ENCODE results near the gene DNAJC1. TPM values are rescaled to one million over a fixed set of nuclear protein-coding genes. Genes with fewer than 3 reads are reported as not detected.

Gene DNAJC1
- total RNA-seq, 2 experiments from 2014 or later, result 16.8 to 19.3 TPM

GRCh38 chr10:21993360-21994001, 10.0 kb downstream of the DNAJC1 start:
- Mint-ChIP-seq H3K9me3 (no peaks in the 10 kb centered on the region), H3K4me3 (no peak overlapping the region), H3K27me3 (no peaks in the 10 kb centered on the region), H3K36me3 (ENCODE audit: low read depth) (no peaks in the 10 kb centered on the region), H3K4me1 (ENCODE audit: low read depth) (peaks cover 23% of the 10 kb centered on the region), H3K27ac (no peak overlapping the region)
- Histone ChIP-seq H3K27me3 (ENCODE audit: control insufficient read depth in 1 of 2, insufficient read depth in 2 of 2, low read length in 2 of 2) (no peaks in the 10 kb centered on the region), H3K4me3 (ENCODE audit: low read length) (no peak overlapping the region), H3K4me1 (ENCODE audit: insufficient read depth, low read length) (peaks cover 3% of the 10 kb centered on the region), H3K27ac (ENCODE audit: low read depth in 1 of 2, low read length in 2 of 2) (no peak overlapping the region), H3K9me3 (ENCODE audit: control insufficient read depth in 1 of 2, insufficient read depth in 1 of 2, low read length in 2 of 2) (no peaks in the 10 kb centered on the region), H3K36me3 (ENCODE audit: insufficient read depth, low read length) (no peaks in the 10 kb centered on the region)
- ATAC-seq (ENCODE audit: poor library complexity) (peak; percentile 59), DNase-seq (peak in 3 of 14 experiments; percentile 65 to 69 (median 67))
- POLR2A ChIA-PET, result interaction anchor here (0.7 to 1.6 kb wide), 5 partner anchors 10 to 503 kb away, joined by 3 to 15 read pairs (median 6); partner anchors contain the start of gene DNAJC1
- intact Hi-C loops (cut with DNase I, micrococcal nuclease), result loop anchor here (1.0 to 5.0 kb wide), 6 partner anchors 428 to 1075 kb away; no protein-coding TSS in a partner anchor
- CTCF ChIA-PET, result interaction anchor here (0.5 to 4.0 kb wide), 11 partner anchors 9 to 996 kb away, joined by 3 to 13 read pairs (median 4); partner anchors contain the start of gene DNAJC1
- peak; percentile 84 for TF ChIP-seq CTCF (IDR thresholded peaks at IDR 0.05)

DNA sequence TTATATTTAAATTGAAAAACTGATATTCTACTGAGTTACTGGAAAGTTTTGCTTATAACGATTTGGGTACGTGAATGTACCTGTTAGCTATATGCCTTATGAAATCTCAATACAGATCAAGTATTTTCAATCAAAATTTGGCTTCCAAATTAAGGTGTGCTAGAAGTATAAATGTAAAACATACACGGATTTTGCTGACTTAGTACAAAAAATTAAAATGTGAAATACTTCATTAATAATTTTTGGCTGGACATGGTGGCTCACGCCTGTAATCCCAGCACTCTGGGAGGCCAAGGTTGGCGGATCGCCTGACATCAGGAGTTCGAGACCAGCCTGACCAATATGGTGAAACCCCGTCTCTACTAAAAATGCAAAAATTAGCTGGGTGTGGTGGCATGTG, 11.7 kb downstream of the DNAJC1 start:
- ChIA-PET POLR2A (interaction anchor here (0.6 kb wide), 1 partner anchor 18 kb away, joined by 3 read pairs; no protein-coding TSS in a partner anchor), CTCF (interaction anchor here (4.0 kb wide), 1 partner anchor 496 kb away, joined by 13 read pairs; no protein-coding TSS in a partner anchor)
- peaks cover 3% of the 10 kb centered on the region for H3K4me1 ChIP-seq (ENCODE audit: insufficient read depth, low read length)
- no peak overlapping the region for H3K4me3 ChIP-seq (ENCODE audit: low read length)
- H3K36me3 Mint-ChIP-seq (ENCODE audit: low read depth), result no peaks in the 10 kb centered on the region
- no peak for TF ChIP-seq CTCF (IDR thresholded peaks at IDR 0.05)
- H3K4me3 Mint-ChIP-seq, result no peak overlapping the region
- DNase-seq (no peak), ATAC-seq (ENCODE audit: poor library complexity) (no peak)
- H3K9me3 Mint-ChIP-seq, result no peaks in the 10 kb centered on the region
- no peaks in the 10 kb centered on the region for H3K27me3 ChIP-seq (ENCODE audit: control insufficient read depth in 1 of 2, insufficient read depth in 2 of 2, low read length in 2 of 2)
- H3K27ac ChIP-seq (ENCODE audit: low read depth in 1 of 2, low read length in 2 of 2), result no peak overlapping the region
- intact Hi-C loops (cut with DNase I, micrococcal nuclease), result loop anchor here in 1 of 2 experiments (2.0 to 5.0 kb wide), 2 partner anchors 431 to 1077 kb away; no protein-coding TSS in a partner anchor
- no peaks in the 10 kb centered on the region for H3K27me3 Mint-ChIP-seq
- H3K4me1 Mint-ChIP-seq (ENCODE audit: low read depth), result peaks cover 20% of the 10 kb centered on the region
- peaks cover 0 to 2% of the 10 kb centered on the region in 2 experiments for H3K9me3 ChIP-seq (ENCODE audit: control insufficient read depth in 1 of 2, insufficient read depth in 1 of 2, low read length in 2 of 2)
- H3K36me3 ChIP-seq (ENCODE audit: insufficient read depth, low read length), result no peaks in the 10 kb centered on the region
- H3K27ac Mint-ChIP-seq, result no peak overlapping the region

GRCh38 chr10:21990449-21990848, 13.1 kb downstream of the DNAJC1 start:
- ATAC-seq (ENCODE audit: poor library complexity) (no peak), DNase-seq (no peak)
- ChIA-PET CTCF (interaction anchor here (0.8 to 4.0 kb wide), 3 partner anchors 11 to 495 kb away, joined by 3 to 13 read pairs (median 3); partner anchors contain the start of gene DNAJC1), POLR2A (interaction anchor here (1.6 kb wide), 1 partner anchor 495 kb away, joined by 4 read pairs; no protein-coding TSS in a partner anchor)
- H3K27ac Mint-ChIP-seq, result no peak overlapping the region
- Histone ChIP-seq H3K27me3 (ENCODE audit: control insufficient read depth in 1 of 2, insufficient read depth in 2 of 2, low read length in 2 of 2) (no peaks in the 10 kb centered on the region), H3K4me1 (ENCODE audit: insufficient read depth, low read length) (peaks cover 3% of the 10 kb centered on the region), H3K4me3 (ENCODE audit: low read length) (no peak overlapping the region), H3K9me3 (ENCODE audit: control insufficient read depth in 1 of 2, insufficient read depth in 1 of 2, low read length in 2 of 2) (peaks cover 0 to 9% of the 10 kb centered on the region in 2 experiments), H3K27ac (ENCODE audit: low read depth in 1 of 2, low read length in 2 of 2) (no peak overlapping the region), H3K36me3 (ENCODE audit: insufficient read depth, low read length) (no peaks in the 10 kb centered on the region)
- peaks cover 15% of the 10 kb centered on the region for H3K4me1 Mint-ChIP-seq (ENCODE audit: low read depth)
- intact Hi-C loops (cut with DNase I, micrococcal nuclease), result loop anchor here in 1 of 2 experiments (2.0 to 5.0 kb wide), 2 partner anchors 432 to 1078 kb away; no protein-coding TSS in a partner anchor
- H3K36me3 Mint-ChIP-seq (ENCODE audit: low read depth), result peaks cover 4% of the 10 kb centered on the region
- TF ChIP-seq CTCF (IDR thresholded peaks at IDR 0.05), result no peak
- no peaks in the 10 kb centered on the region for H3K27me3 Mint-ChIP-seq
- no peak overlapping the region for H3K4me3 Mint-ChIP-seq
- H3K9me3 Mint-ChIP-seq, result peaks cover 3% of the 10 kb centered on the region

All from CD4-positive, alpha-beta T cell (primary cell).